ENCODE measurements around the gene ACTL7A.

DNA sequence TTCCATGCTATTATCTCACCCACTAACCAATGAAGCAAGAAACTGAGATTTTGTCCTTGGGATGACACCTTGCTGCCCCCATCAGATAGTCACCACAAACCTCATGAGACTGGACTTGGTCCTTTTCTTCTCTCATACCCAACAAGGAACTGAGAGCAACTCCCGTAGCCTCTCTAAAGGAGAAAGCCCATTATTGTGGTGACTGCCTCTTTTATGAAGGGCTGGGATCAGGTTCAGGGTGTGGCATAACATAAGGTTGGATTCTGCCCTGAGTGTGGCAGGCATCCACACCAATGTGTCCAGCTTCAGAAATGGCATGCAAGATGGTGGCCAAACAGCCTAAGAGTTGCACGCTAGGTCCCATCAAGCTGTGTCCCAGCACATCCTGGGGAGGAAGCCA lies 1.3 kb upstream of the ACTL7A start:
- TF ChIP-seq, protein P1, sequence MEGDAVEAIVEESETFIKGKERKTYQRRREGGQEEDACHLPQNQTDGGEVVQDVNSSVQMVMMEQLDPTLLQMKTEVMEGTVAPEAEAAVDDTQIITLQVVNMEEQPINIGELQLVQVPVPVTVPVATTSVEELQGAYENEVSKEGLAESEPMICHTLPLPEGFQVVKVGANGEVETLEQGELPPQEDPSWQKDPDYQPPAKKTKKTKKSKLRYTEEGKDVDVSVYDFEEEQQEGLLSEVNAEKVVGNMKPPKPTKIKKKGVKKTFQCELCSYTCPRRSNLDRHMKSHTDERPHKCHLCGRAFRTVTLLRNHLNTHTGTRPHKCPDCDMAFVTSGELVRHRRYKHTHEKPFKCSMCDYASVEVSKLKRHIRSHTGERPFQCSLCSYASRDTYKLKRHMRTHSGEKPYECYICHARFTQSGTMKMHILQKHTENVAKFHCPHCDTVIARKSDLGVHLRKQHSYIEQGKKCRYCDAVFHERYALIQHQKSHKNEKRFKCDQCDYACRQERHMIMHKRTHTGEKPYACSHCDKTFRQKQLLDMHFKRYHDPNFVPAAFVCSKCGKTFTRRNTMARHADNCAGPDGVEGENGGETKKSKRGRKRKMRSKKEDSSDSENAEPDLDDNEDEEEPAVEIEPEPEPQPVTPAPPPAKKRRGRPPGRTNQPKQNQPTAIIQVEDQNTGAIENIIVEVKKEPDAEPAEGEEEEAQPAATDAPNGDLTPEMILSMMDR (tag by site-specific recombination; IDR thresholded peaks at IDR 0.05): no peak
- no peak for TF ChIP-seq ZBTB21 (tag by site-specific recombination; IDR thresholded peaks at IDR 0.05)
- TF ChIP-seq ZNF600 (tag by site-specific recombination; IDR thresholded peaks at IDR 0.05): no peak
- no peak for TF ChIP-seq REST (tag by site-specific recombination; IDR thresholded peaks at IDR 0.05)
- TF ChIP-seq OVOL3 (tag by site-specific recombination; IDR thresholded peaks at IDR 0.05): no peak
- no peak for TF ChIP-seq ATF2 (tag by site-specific recombination; IDR thresholded peaks at IDR 0.05; ENCODE audit: low read depth)
- TF ChIP-seq KLF16 (tag by site-specific recombination; IDR thresholded peaks at IDR 0.05): no peak
- no peak for TF ChIP-seq PATZ1 (tag by site-specific recombination; IDR thresholded peaks at IDR 0.05)
- TF ChIP-seq ZNF133 (tag by site-specific recombination; IDR thresholded peaks at IDR 0.05): no peak
- TF ChIP-seq ZNF23 (tag by site-specific recombination; IDR thresholded peaks at IDR 0.05; ENCODE audit: borderline replicate concordance): no peak
- TF ChIP-seq, protein P2, sequence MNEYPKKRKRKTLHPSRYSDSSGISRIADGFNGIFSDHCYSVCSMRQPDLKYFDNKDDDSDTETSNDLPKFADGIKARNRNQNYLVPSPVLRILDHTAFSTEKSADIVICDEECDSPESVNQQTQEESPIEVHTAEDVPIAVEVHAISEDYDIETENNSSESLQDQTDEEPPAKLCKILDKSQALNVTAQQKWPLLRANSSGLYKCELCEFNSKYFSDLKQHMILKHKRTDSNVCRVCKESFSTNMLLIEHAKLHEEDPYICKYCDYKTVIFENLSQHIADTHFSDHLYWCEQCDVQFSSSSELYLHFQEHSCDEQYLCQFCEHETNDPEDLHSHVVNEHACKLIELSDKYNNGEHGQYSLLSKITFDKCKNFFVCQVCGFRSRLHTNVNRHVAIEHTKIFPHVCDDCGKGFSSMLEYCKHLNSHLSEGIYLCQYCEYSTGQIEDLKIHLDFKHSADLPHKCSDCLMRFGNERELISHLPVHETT (tag by site-specific recombination; IDR thresholded peaks at IDR 0.05): no peak
- TF ChIP-seq ZFP37 (tag by site-specific recombination; IDR thresholded peaks at IDR 0.05): no peak

Measured in HEK293 (cell line).